NB4 (cell line): ENCODE data around the gene SLC20A1.

ENCODE experiments used
- CTCF ChIP-seq: IDR thresholded peaks from one replicate; pipeline ENCODE4 v1.5.1; 2012; ENCODE audit warnings: low read depth, low read length
- MAX ChIP-seq: IDR thresholded peaks from 2 replicates; pipeline ENCODE4 v1.6.1; 2011; ENCODE audit warnings: low read depth, low read length
- MYC ChIP-seq: IDR thresholded peaks from 2 replicates; pipeline ENCODE4 v1.6.1; 2011; ENCODE audit warnings: low read depth, low read length
- POLR2A ChIP-seq: IDR thresholded peaks from 2 replicates; pipeline ENCODE4 v1.6.1; 2011; ENCODE audit warnings: mild to moderate bottlenecking; ENCODE audit not compliant: insufficient read length; ENCODE audit errors: extremely low read depth

- TF ChIP-seq CTCF: no peak
- TF ChIP-seq POLR2A: no peak
- TF ChIP-seq MYC: no peak
- TF ChIP-seq MAX: no peak
Observed at GRCh38 chr2:112604952-112605351, 40.8 kb upstream of the SLC20A1 start.
